GM12878 (cell line): ENCODE measurements around the gene NTF4. TPM values are rescaled to one million over a fixed set of nuclear protein-coding genes. Genes with fewer than 3 reads are reported as not detected.

Source experiments
- ATAC-seq: fragments of 200-7000 bp; cut with Tn5 transposase; 3 replicates; pipeline ENCODE4 v1.9.1; 2020; ENCODE audit warnings: mild to moderate bottlenecking, moderate library complexity
- BruUV-seq: library from RNA; stranded (reverse); fragments of 400-500 nt; replicated peaks from 2 replicates; lab custom pipeline; 2021; lab: Mats Ljungman, UMichigan
- CTCF ChIA-PET: fragments of 300-600 bp; sonication (Branson Sonifier 250); formaldehyde crosslinking; extraction: SDS; loops from one replicate; lab custom pipeline; 2021; ENCODE audit warnings: inconsistent platforms; lab: Yijun Ruan, JAX
- POLR2A ChIA-PET: fragments of 350-600 bp; formaldehyde crosslinking; extraction: SDS; loops from one replicate; lab custom pipeline; 2021; ENCODE audit warnings: inconsistent platforms; lab: Charles Lee
- RAD21 ChIA-PET: fragments of 300-600 bp; sonication (Branson Sonifier 250); formaldehyde crosslinking; loops from one replicate; lab custom pipeline; 2023; ENCODE audit warnings: antibody characterized with exemption; ENCODE audit not compliant: unreplicated experiment; lab: Charles Lee
- SMC1A ChIA-PET: fragments of 300-600 bp; sonication (Branson Sonifier 250); formaldehyde crosslinking; loops from one replicate; lab custom pipeline; 2023; ENCODE audit not compliant: unreplicated experiment, uncharacterized antibody; lab: Charles Lee
- DNase-seq: peaks from one replicate; pipeline ENCODE4 v3.0.0-alpha.2; 2011; ENCODE audit warnings: low read depth, low spot score
- FAIRE-seq: peaks from 3 replicates; lab custom pipeline; 2011; peaks lifted over from hg19 to GRCh38; lab: Jason Lieb, UNC
- H2AFZ ChIP-seq: 2 replicates; pipeline ENCODE4 v1.6.0; 2011; ENCODE audit warnings: low read depth, low read length, control low read depth; ENCODE audit not compliant: control insufficient read depth
- H3K27ac ChIP-seq: 2 replicates; pipeline ENCODE4 v1.5.1; 2011; ENCODE audit warnings: control low read depth; ENCODE audit not compliant: control insufficient read depth, insufficient read depth
- H3K27me3 ChIP-seq, 2 experiments: replicated peaks in 1 of 2; 2 replicates each; pipeline versions ENCODE4 v1.6.0 to v1.6.1; 2011; ENCODE audit warnings: low read length in 1 of 2; ENCODE audit not compliant: control insufficient read depth in 2 of 2, insufficient read depth in 2 of 2
- H3K36me3 ChIP-seq, 2 experiments: 2 replicates each; pipeline ENCODE4 v1.5.1; 2011; ENCODE audit warnings: low read length in 1 of 2; ENCODE audit not compliant: control insufficient read depth in 2 of 2, insufficient read depth in 2 of 2
- H3K4me1 ChIP-seq: 2 replicates; pipeline ENCODE4 v1.6.1; 2011; ENCODE audit warnings: mild to moderate bottlenecking, low read length, moderate library complexity, mixed read lengths; ENCODE audit not compliant: control insufficient read depth, insufficient read depth
- H3K4me2 ChIP-seq: 2 replicates; pipeline ENCODE4 v1.6.0; 2011; ENCODE audit warnings: control low read depth; ENCODE audit not compliant: control insufficient read depth, insufficient read depth
- H3K4me3 ChIP-seq: fragments of 200-600 bp; sonication (generic); 2 replicates; pipeline ENCODE4 v1.5.1; 2016
- H3K79me2 ChIP-seq: 2 replicates; pipeline ENCODE4 v1.6.0; 2011; ENCODE audit warnings: low read length; ENCODE audit not compliant: control insufficient read depth, insufficient read depth
- H3K9ac ChIP-seq: 2 replicates; pipeline ENCODE4 v1.8.0; 2011; ENCODE audit warnings: low read length, control low read depth, mixed read lengths; ENCODE audit not compliant: control insufficient read depth, insufficient read depth
- H3K9me3 ChIP-seq: replicated peaks from 3 replicates; pipeline ENCODE4 v1.5.1; 2011; ENCODE audit warnings: mild to moderate bottlenecking, low read length; ENCODE audit not compliant: control insufficient read depth, insufficient read depth
- H4K20me1 ChIP-seq: 2 replicates; pipeline ENCODE4 v1.6.0; 2011; ENCODE audit not compliant: control insufficient read depth, insufficient read depth
- CBFB ChIP-seq: IDR thresholded peaks from 2 replicates; pipeline ENCODE4 v1.6.1; 2016; ENCODE audit warnings: antibody characterized with exemption, low read depth
- CHD1 ChIP-seq: IDR thresholded peaks from 2 replicates; pipeline ENCODE4 v1.6.1; 2012; ENCODE audit warnings: low read depth, low read length, improper control_type of control experiment
- IKZF1 ChIP-seq: fragments of 450-650 bp; conservative IDR thresholded peaks from 2 replicates; pipeline ENCODE4 v1.6.1; 2017; ENCODE audit warnings: antibody characterized with exemption, mild to moderate bottlenecking
- IRF3 ChIP-seq: fragments of 450-650 bp; IDR thresholded peaks from 2 replicates; pipeline ENCODE4 v1.6.1; 2014; ENCODE audit warnings: mild to moderate bottlenecking
- IRF4 ChIP-seq: IDR thresholded peaks from 2 replicates; pipeline ENCODE4 v1.6.1; 2011; ENCODE audit warnings: low read depth, low read length
- MLLT1 ChIP-seq: fragments of 450-650 bp; IDR thresholded peaks from 2 replicates; pipeline ENCODE4 v1.6.1; 2016; ENCODE audit warnings: mild to moderate bottlenecking
- NFYA ChIP-seq: IDR thresholded peaks from 2 replicates; pipeline ENCODE4 v1.6.1; 2011; ENCODE audit warnings: low read depth, mild to moderate bottlenecking, low read length, improper control_type of control experiment, borderline replicate concordance
- PML ChIP-seq: IDR thresholded peaks from 2 replicates; pipeline ENCODE4 v1.6.1; 2012; ENCODE audit warnings: low read length, inconsistent platforms
- POLR2AphosphoS5 ChIP-seq: IDR thresholded peaks from 2 replicates; pipeline ENCODE4 v1.6.1; 2011; ENCODE audit warnings: mild to moderate bottlenecking, low read length, inconsistent platforms
- SREBF1 ChIP-seq: IDR thresholded peaks from 2 replicates; pipeline ENCODE4 v1.6.1; 2012; ENCODE audit warnings: mild to moderate bottlenecking, low read length
- TAF1 ChIP-seq: IDR thresholded peaks from 2 replicates; pipeline ENCODE4 v1.6.1; 2011; ENCODE audit warnings: mild to moderate bottlenecking, low read depth, low read length, borderline replicate concordance
- WRNIP1 ChIP-seq: IDR thresholded peaks from 2 replicates; pipeline ENCODE4 v1.6.1; 2011; ENCODE audit warnings: low read depth, low read length, improper control_type of control experiment, borderline replicate concordance
- WGBS: methylation state at CpG from one replicate; pipeline ENCODE4 v1.1.6; 2016; ENCODE audit warnings: low lambda C conversion rate; ENCODE audit not compliant: insufficient replicate concordance, insufficient coverage; ENCODE audit errors: missing lambda C conversion rate; 5-methylcytosine and 5-hydroxymethylcytosine counted together
- in situ Hi-C: fragments of 300-500 bp; cut with MboI; formaldehyde crosslinking; loops from 9 replicates; pipeline ENCODE4 v1.14.3; 2018; ENCODE audit warnings: mixed read lengths
- intact Hi-C: fragments of 100-400 bp; cut with micrococcal nuclease; formaldehyde crosslinking; loops from one replicate; pipeline ENCODE4 v1.14.2; 2022; ENCODE audit not compliant: unreplicated experiment
- polyA plus RNA-seq, 11 experiments: library from polyadenylated mRNA; depleted of rRNA in 4 of 11; unstranded in 6 of 11; stranded (reverse) in 5 of 11; fragments of >200 nt; fragmentation: Nextera tagmentation in 4 of 11; fragmentation: Illumina TruSeq in 1 of 11; extraction: Ambion mirVana in 4 of 11; extraction: Trizol in 1 of 11; gene quantifications; 1 replicate in 1 of 11; 2 replicates in 10 of 11; pipeline versions ENCODE4 v1.2.1 to v1.2.3, GENCODE V29; 2011 to 2016; ENCODE audit warnings: inconsistent platforms in 2 of 11, missing spikeins in 2 of 11, low read depth in 1 of 11
- total RNA-seq, 4 experiments: library from RNA; depleted of rRNA in 3 of 4; stranded (reverse); fragments of >200 nt in 3 of 4; fragmentation: Illumina TruSeq in 1 of 4; extraction: Trizol in 1 of 4; gene quantifications; 2 replicates each; pipeline versions ENCODE4 v1.2.1 to v1.2.3, GENCODE V29; 2013 to 2021
- TF ChIP-seq, protein P1 (sequence below): IDR thresholded peaks from 2 replicates; pipeline ENCODE4 v1.6.1; 2012; ENCODE audit warnings: low read depth, low read length, improper control_type of control experiment
- TF ChIP-seq, protein P2 (sequence below): fragments of 450-650 bp; IDR thresholded peaks from 2 replicates; pipeline ENCODE4 v1.6.1; 2016; ENCODE audit warnings: mild to moderate bottlenecking
- TF ChIP-seq, protein P3 (sequence below): fragments of 450-650 bp; IDR thresholded peaks from 2 replicates; pipeline ENCODE4 v1.6.1; 2017; ENCODE audit warnings: antibody characterized with exemption, mild to moderate bottlenecking, moderate library complexity

NTF4 gene
- total and polyA plus RNA-seq, 10 of the 15 experiments (the other 5 are each of a cell fraction or from before 2014, with no cell fraction given): not detected

DNA sequence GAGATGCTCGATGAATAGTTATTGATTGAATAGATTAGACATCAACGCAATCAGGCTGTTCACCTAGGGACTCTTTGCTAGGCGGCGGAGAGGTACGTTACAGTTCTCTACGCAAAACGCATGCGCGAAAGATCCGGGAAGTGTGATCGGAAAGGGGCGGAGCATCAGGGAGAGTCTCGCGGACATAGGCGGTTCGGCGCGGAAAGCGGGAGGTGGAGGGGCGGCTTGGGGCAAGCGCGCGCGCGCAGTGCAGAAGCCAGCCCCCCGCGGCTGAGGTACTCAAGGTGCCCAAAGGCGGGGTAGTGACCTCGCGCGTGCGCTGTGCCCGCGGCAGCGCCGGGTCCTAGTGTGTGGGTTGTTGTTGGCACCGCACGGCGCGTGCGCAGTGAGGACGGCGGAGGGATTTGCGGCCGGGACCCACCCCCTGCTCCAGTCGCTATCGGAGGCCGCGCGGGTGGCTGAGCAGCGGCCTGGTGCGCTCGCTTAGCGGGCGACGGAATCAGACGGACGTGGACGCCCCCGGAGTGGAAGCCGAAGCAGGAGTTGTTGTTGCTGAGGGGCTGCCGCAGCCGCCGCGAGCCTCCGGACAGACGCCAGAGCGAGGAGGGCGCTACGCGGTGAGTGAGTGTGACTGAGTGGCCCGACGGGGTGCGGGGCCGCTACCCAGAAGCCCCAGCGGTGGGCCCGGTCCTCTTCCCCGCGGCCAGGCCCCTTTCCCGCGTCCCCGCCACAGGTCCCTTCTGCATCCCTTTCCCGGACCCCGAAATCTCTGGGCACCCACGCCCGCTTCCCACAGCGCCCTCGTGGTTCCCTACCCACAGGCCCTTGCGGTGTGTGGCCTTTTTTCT, 20.6 kb upstream of the NTF4 start, which contains the start of gene SNRNP70:
Gene SNRNP70, plus strand, starts transcription at position 432 of the 848 bp plus-strand sequence. CDS start 964 bp downstream, outside the sequence.
- H3K27me3 ChIP-seq: no peaks in the 10 kb centered on the region
- DNase-seq (peak; percentile 94), FAIRE-seq (peak; percentile 95), ATAC-seq (peak; percentile 97)
- peak within 1 kb of the TSS; percentile 89 for H3K4me3 ChIP-seq
- no TSS peak for BruUV-seq
- peak within 1 kb of the TSS; percentile 90 for H3K9ac ChIP-seq
- peak within 1 kb of the TSS; percentile 80 for H3K4me2 ChIP-seq
- ChIA-PET RAD21 (interaction anchor here (1.2 kb wide), 1 partner anchor 114 kb away, joined by 3 read pairs; no protein-coding TSS in a partner anchor), CTCF (interaction anchor here (4.7 kb wide), 1 partner anchor 12 kb away, joined by 35 read pairs; no protein-coding TSS in a partner anchor), POLR2A (no interaction called here), SMC1A (no interaction called here)
- H3K4me1 ChIP-seq: peaks cover 4% of the 10 kb centered on the region; the same call in 1 of the 2 replicates
- intact Hi-C loops (no loop called here), in situ Hi-C loops (no loop called here)
- 1% methylated on average over 85 of the region's 89 CpGs for WGBS
- H2AFZ ChIP-seq: peak within 1 kb of the TSS; percentile 87
- H3K9me3 ChIP-seq: no peaks in the 10 kb centered on the region; the same call in 2 of the 3 replicates
- 0 out of 2 replicates have a peak, but pooled peaks cover 4% of the 10 kb centered on the region for H4K20me1 ChIP-seq
- H3K36me3 ChIP-seq: peaks cover 6 to 15% of the 10 kb centered on the region in 2 experiments
- H3K79me2 ChIP-seq: peaks cover 39% of the 10 kb centered on the region
- peak within 1 kb of the TSS; percentile 87 for H3K27ac ChIP-seq
- TF ChIP-seq WRNIP1: 0 out of 2 replicates have a peak, but pooled peaks have one; percentile 46
- TF ChIP-seq PML: peak; percentile 91; the same call in 1 of the 2 replicates
- TF ChIP-seq NFYA: no peak
- no peak for TF ChIP-seq SREBF1
- TF ChIP-seq, protein P1, sequence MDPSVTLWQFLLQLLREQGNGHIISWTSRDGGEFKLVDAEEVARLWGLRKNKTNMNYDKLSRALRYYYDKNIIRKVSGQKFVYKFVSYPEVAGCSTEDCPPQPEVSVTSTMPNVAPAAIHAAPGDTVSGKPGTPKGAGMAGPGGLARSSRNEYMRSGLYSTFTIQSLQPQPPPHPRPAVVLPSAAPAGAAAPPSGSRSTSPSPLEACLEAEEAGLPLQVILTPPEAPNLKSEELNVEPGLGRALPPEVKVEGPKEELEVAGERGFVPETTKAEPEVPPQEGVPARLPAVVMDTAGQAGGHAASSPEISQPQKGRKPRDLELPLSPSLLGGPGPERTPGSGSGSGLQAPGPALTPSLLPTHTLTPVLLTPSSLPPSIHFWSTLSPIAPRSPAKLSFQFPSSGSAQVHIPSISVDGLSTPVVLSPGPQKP: no peak
- peak; percentile 82 for TF ChIP-seq CBFB
- TF ChIP-seq IRF3: no peak
- TF ChIP-seq, protein P2, sequence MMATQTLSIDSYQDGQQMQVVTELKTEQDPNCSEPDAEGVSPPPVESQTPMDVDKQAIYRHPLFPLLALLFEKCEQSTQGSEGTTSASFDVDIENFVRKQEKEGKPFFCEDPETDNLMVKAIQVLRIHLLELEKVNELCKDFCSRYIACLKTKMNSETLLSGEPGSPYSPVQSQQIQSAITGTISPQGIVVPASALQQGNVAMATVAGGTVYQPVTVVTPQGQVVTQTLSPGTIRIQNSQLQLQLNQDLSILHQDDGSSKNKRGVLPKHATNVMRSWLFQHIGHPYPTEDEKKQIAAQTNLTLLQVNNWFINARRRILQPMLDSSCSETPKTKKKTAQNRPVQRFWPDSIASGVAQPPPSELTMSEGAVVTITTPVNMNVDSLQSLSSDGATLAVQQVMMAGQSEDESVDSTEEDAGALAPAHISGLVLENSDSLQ: peak; percentile 31; the same call in 1 of the 2 replicates
- TF ChIP-seq, protein P3, sequence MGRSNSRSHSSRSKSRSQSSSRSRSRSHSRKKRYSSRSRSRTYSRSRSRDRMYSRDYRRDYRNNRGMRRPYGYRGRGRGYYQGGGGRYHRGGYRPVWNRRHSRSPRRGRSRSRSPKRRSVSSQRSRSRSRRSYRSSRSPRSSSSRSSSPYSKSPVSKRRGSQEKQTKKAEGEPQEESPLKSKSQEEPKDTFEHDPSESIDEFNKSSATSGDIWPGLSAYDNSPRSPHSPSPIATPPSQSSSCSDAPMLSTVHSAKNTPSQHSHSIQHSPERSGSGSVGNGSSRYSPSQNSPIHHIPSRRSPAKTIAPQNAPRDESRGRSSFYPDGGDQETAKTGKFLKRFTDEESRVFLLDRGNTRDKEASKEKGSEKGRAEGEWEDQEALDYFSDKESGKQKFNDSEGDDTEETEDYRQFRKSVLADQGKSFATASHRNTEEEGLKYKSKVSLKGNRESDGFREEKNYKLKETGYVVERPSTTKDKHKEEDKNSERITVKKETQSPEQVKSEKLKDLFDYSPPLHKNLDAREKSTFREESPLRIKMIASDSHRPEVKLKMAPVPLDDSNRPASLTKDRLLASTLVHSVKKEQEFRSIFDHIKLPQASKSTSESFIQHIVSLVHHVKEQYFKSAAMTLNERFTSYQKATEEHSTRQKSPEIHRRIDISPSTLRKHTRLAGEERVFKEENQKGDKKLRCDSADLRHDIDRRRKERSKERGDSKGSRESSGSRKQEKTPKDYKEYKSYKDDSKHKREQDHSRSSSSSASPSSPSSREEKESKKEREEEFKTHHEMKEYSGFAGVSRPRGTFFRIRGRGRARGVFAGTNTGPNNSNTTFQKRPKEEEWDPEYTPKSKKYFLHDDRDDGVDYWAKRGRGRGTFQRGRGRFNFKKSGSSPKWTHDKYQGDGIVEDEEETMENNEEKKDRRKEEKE: no peak; the same call in 1 of the 2 replicates
- TF ChIP-seq CHD1: no peak
- TF ChIP-seq IRF4: peak; percentile 50; the same call in 1 of the 2 replicates
- TF ChIP-seq MLLT1: peak; percentile 65
- TF ChIP-seq POLR2AphosphoS5: peak; percentile 96
- TF ChIP-seq IKZF1: peak; percentile 99
- peak; percentile 95 for TF ChIP-seq TAF1
